ENCODE results near the gene PON3.

DNA sequence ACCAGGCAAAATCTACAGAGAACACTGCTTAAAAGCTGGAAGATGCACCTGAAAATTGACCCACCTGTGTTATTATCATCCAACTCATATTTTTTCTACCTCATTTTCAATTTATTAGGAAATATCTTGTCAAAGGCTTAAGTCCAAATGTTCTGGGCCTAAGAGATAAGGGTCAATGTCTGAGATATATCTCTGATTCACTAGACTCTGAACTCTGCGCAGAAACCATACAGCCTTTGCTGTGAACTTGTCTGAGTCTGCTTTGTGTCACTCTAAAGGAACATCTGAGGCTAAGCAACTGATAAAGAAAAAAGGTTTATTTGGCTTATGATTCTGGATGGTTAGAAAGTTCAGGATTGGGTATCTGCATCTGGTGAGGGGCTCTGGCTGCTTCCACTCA lies 75.5 kb downstream of the PON3 start:
- TF ChIP-seq CTCF (IDR thresholded peaks at IDR 0.05) (no peak), POLR2A (IDR thresholded peaks at IDR 0.05) (no peak)
